GM19395 (cell line): ENCODE data around the gene FREM1.
"Not testable (repeated sequence)": the region's sequence is repeated elsewhere in the genome, so short reads cannot be mapped to it uniquely, and the experiment has no call there.

ENCODE experiments used
- ATAC-seq: cut with Tn5 transposase; IDR thresholded peaks from one replicate; pipeline ENCODE4 v1.9.1; 2021; ENCODE audit warnings: mild to moderate bottlenecking, moderate library complexity; ENCODE audit not compliant: unreplicated experiment

The FREM1 gene

DNA sequence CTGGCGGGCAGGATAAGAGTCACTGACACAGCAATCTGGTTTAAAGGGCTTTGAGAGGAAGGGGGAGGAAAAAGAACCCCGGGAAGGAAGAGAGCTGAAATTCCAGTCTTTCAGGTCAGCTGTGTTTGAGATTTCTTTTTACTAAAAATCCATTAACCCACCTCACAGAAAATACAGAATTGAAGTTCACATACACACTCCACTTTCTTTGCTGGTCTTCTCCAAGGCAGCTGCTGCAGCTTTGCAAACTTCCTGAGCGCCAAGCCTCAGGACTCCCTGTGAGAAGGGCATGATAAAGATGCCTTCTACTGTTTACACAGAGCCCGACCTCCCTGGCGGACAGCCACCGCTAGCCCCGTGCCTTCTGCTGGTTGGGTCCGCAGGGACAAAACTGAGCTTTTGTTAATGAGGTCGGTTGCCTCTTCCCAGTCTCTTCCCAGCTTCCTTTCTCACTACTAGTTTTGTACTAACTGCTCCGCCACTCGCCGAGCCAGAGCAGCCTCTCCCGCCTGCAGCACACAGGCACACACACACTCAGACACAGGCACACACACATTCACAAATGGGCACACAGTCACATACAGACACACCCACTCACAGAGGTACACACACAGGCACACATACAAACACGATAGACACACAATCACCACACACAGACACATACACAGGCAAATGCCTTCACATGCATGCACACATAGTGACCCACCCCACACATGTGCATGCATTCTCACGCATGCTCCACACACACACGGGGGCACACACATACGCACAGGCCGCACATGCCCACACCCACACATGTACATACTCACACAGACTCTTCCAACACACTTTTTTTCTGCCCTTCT is at the start of gene FREM1:
Gene FREM1 (minus strand): TSS at position 468 of the 845 bp plus-strand sequence. CDS start 41,451 bp downstream, outside the sequence.
- no peak for ATAC-seq

DNA sequence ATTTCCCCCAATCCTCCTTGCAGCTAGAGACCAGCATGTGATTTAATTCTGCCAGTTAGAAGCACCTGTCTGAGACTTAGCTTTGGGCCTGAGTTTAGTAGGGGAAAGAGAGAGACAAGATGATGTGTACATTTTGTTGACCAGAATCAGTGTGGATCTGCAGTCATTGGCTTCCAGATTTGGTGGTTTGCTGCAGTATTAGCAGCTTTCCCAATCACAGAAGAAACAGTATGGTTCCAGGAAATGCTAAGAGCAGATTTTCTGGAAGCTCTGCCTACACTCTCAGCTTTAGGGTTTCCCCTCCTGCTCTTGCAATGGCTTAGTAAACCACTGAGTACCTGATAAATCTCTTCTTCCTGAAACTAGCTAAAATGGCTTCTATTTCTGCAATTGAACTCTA is 48.8 kb upstream of the FREM1 start:
- no peak for ATAC-seq

- ATAC-seq: no peak
Measured at GRCh38 chr9:14957109-14957508, 46.9 kb upstream of the FREM1 start.

GRCh38 chr9:14956208-14956607 is 46.0 kb upstream of the FREM1 start:
- no peak for ATAC-seq

DNA sequence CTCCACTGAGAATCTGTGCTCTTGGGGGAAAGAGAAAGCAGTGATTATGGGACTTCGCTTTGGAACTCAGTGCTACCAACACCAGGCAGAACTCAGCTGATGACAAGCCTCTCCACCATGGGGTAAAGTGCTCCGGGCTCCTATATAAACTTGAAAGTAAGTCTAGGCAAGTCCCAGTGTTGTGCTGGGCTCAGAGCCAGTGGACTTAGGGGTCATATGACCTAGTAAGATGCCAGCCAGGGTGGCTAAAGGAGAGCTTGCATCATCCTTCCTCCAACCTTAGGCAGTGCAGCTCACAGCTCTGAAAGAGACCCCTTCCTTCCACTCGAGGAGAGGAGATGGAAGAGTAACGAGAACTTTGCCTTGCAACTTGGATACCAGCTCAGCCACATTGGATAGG is 35.1 kb upstream of the FREM1 start:
- no peak for ATAC-seq

GRCh38 chr9:14941501-14942405 is 31.5 kb upstream of the FREM1 start:
- no peak for ATAC-seq

GRCh38 chr9:14939378-14939777 is 29.1 kb upstream of the FREM1 start:
- no peak for ATAC-seq

DNA sequence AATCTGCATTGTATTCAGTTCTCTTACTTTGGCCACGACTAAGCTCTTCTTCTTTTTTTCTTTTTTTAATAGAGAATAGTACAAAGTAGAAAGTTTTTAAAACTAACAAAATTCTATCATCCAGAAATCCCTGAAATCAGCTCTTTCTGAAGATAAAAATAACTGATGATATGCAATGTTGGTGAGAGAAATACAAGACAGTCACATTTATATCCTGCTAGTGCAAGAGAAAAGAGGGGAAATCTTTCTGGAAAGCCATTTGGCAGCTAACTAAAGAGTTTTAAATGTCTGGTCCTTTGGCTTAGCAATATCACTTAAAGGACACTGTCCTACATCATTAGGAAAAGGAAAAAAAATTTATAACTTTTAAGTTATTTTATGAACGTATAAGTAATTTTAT is 27.0 kb upstream of the FREM1 start:
- ATAC-seq: no peak

DNA sequence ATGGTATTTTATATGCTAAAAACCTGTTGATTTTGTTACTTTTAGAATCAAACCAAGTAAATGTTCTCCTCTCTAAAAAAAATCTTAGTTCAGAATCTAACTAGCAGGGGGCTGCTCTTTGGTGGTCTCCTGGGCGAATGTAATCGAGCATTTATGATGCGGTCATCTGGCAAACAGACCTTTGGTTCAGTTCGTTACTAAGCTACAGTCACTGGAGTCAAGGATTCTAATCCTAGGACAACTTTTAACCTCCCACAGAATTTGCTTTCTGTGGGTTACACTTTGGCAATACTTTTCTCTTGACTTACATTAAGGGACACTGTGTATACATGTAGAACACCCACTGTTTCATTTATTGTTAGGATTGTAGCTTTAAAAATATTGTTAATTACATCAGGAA is 26.3 kb upstream of the FREM1 start:
- ATAC-seq: no peak

- ATAC-seq: no peak
Measured at GRCh38 chr9:14935964-14936363, 25.7 kb upstream of the FREM1 start.

DNA sequence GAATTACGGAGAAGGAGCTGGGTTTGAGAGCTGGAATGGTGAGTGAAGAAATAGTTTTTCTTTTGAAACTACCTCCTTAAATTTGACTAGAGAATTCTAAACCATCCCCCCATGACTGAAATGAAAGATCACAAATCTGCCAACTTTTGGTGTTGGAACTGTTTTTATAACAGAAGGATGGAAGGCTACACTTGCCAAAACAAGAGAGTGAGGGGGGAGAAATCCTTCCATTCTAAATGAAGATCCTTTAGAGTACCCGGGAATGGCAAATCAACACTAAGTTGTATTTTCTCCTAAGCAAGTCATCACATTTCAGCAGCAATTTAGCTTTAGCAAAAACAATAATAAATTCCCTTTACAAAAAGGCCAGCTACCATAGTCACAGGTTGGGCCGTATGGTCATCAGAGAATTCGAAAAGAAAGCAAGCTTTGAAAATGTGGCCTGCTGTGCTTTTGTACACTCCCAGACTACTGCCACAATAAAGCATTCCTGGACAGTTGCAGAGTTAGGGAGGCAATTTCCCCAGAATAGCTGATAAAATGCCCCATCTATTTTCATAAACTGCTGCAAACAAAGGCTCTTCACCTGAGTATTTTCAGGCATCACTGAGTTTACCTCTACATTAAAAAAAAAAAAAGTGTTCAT is 25.0 kb upstream of the FREM1 start:
- no peak for ATAC-seq

DNA sequence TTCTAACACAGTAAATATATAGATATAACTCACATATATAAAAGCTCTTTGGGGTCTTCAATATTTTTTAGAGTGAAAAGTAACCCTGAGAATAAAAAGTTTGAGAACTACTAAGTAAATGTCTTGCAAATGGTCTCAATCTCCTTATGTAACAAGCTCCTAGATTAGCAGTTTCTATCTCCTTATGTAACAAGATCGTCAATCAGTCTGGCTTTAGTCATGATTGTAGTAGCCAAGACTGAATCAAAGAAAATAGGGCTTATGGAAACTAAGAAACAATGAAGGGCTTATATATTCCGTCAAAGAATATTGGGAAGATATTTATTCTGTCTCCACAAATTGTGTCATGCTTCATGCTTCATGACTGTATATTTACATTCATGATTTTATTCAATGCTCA is 22.4 kb upstream of the FREM1 start:
- ATAC-seq: no peak

GRCh38 chr9:14932231-14932630 is 22.0 kb upstream of the FREM1 start:
- ATAC-seq: no peak

DNA sequence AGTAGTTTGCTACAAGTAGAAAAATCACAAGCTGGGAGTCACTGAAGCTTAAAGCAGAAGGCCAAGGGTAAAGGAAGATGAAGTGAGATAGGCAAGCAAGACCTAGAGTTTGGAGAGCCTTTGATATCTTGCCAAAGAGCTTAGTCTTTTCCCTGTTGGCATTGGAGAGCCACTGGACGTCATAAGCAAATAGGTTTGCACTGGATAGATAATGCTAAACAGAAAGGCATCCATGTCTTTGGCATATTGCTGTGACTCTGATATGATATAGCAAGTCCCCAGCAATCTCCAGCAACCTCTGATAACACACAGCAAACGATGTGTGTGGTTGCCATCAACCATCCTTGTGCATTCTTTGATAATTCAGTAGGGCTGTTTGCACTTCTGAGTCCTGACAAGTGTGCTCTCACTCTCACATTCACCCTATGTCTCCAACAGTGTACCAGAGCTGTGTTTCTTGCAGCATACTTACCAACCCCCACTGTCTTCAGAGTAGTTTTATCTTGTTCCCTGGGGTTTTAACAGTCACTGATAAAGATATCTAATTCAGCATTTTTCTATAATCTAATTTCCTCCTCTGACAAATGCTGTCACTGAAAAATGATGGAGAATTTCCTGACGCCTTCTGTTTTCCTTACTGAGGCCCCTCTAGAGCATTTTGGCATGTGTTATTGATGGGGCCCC is 16.9 kb upstream of the FREM1 start:
- no peak for ATAC-seq

- no peak for ATAC-seq
Measured at GRCh38 chr9:14924230-14925219, 14.3 kb upstream of the FREM1 start.

DNA sequence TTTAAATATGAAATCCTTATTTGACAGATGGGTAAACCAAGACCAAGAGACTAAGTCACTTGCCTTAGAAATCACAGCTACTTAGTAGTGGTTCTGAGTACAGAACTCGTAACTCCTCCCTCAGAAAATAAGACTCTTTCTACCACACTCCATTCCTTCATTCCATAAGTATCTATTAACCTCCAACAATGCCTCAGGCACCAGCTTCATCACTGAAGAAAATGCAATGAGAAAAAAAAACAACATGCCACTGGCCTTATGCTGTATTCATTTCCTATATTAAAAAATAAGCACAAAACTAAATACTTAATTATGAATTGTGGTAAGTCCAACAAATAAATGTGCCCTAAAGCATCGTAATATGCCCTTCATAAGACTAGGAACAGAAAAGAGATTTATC is 13.5 kb upstream of the FREM1 start:
- ATAC-seq: no peak

DNA sequence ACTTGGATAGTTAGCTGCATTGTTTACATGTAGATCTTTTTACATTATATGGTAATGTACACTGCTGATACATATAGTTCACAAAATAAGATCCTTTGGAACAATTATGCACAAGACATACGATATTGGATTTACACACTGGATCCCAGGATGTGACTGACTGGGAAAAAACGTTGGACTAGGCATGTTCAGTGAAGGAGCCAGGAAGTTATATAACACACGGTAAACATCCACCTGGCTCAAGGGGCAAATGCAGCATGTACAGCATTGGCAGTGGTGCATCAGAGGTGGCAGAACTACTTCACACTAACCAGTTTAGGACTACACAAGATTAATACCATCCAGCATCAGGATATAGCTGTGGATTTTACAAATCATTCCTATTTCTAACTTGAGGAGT is 10.6 kb upstream of the FREM1 start:
- not testable (repeated sequence) for ATAC-seq

DNA sequence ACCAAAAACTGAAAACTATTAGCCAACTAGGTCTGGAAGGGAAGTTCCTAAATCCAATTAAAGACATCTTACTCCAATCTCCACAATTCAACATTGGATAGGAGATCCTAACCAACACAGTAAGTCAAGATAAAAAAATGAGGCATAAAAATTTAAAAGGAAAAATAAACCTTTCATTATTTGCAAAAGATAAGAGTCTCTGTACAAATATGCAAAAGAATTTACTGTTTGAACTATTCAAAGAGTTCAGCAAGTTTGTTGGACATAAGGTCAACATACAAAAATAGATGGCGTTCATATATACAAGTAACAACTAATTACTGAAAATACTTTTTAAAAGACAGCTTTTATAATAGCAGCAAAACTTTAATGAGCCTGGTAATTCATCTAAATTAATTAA is 3.1 kb upstream of the FREM1 start:
- no peak for ATAC-seq

DNA sequence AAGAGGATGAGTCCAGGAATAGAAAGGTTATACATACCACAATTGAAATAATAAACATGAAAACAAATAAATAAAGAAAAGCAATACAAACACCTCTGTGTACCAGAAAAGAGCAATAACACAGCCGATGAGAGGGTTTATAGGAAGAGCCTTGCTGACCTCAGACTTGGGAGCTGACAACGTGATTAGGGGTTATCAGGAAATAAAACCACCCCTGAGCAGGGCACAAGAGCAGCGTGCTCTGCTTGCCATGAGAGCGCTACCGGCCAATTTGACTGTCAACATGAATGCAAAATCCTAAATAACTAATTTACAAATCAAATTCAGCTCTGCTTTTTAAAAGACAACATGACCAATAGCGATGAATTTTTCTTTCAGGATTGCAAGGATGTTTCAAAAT is 2.6 kb upstream of the FREM1 start:
- no peak for ATAC-seq

DNA sequence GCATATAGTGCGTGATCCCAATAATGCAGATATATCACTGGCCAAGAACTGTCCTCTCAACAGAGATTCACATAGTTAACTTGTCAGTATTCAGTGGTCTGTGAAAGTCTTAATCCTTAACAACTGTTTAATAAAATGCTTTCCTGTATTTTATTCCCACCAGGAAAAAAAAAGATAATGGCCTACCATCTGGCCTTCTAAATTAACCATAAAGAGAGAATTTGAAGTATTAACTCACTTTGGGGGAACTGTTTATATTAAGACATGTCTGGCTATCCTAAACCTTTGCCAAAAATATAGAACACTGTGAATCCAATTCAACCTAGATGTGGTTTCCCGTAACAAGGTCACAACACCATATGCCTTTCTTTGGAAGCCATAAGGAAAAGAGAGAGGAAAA is 818 bp upstream of the FREM1 start:
- no peak for ATAC-seq
